Mesendoderm (in vitro differentiated cells): ENCODE results near the gene SMPDL3A.

Source experiments
- DNase-seq: peaks from one replicate; pipeline ENCODE4 v3.0.0; 2013
- H2AK5ac ChIP-seq: 2 replicates; pipeline ENCODE4 v1.6.1; 2013; ENCODE audit warnings: low read length, inconsistent platforms
- H2BK120ac ChIP-seq: 2 replicates; pipeline ENCODE4 v1.6.1; 2013; ENCODE audit warnings: low read depth, mild to moderate bottlenecking, low read length, moderate library complexity, mixed read lengths
- H2BK15ac ChIP-seq: replicated peaks from 2 replicates; pipeline ENCODE4 v1.6.1; 2013; ENCODE audit warnings: low read depth, mild to moderate bottlenecking, moderate library complexity
- H2BK5ac ChIP-seq: 2 replicates; pipeline ENCODE4 v1.6.1; 2013; ENCODE audit warnings: low read length, inconsistent platforms
- H3K18ac ChIP-seq: 2 replicates; pipeline ENCODE4 v1.6.1; 2013; ENCODE audit warnings: mild to moderate bottlenecking, low read length, mixed read lengths
- H3K23ac ChIP-seq: one replicate; pipeline ENCODE4 v1.6.1; 2013; ENCODE audit warnings: low read length
- H3K27ac ChIP-seq: 2 replicates; pipeline ENCODE4 v1.5.1; 2013; ENCODE audit warnings: low read depth, mild to moderate bottlenecking, inconsistent platforms, low read length, moderate library complexity
- H3K27me3 ChIP-seq: 2 replicates; pipeline ENCODE4 v1.6.1; 2013; ENCODE audit warnings: low read length, control low read depth, mild to moderate bottlenecking, inconsistent platforms; ENCODE audit not compliant: insufficient read depth, poor library complexity
- H3K36me3 ChIP-seq: 2 replicates; pipeline ENCODE4 v1.6.1; 2013; ENCODE audit warnings: low read length, inconsistent platforms; ENCODE audit not compliant: control insufficient read depth, insufficient read depth
- H3K4ac ChIP-seq: one replicate; pipeline ENCODE4 v1.6.1; 2013; ENCODE audit warnings: low read depth, mild to moderate bottlenecking, low read length, moderate library complexity
- H3K4me1 ChIP-seq: 2 replicates; pipeline ENCODE4 v1.6.1; 2013; ENCODE audit warnings: low read depth, low read length, inconsistent platforms; ENCODE audit not compliant: control insufficient read depth
- H3K4me2 ChIP-seq: 2 replicates; pipeline ENCODE4 v1.6.1; 2013; ENCODE audit warnings: low read length
- H3K4me3 ChIP-seq: 2 replicates; pipeline ENCODE4 v1.5.1; 2013; ENCODE audit warnings: mild to moderate bottlenecking, low read length
- H3K56ac ChIP-seq: one replicate; pipeline ENCODE4 v1.6.1; 2013; ENCODE audit warnings: low read length
- H3K79me1 ChIP-seq: 2 replicates; pipeline ENCODE4 v1.6.1; 2013; ENCODE audit warnings: low read length, inconsistent platforms
- H3K79me2 ChIP-seq: 2 replicates; pipeline ENCODE4 v1.6.1; 2013; ENCODE audit warnings: mild to moderate bottlenecking, low read length; ENCODE audit not compliant: control insufficient read depth, insufficient read depth
- H3K9ac ChIP-seq: 2 replicates; pipeline ENCODE4 v1.6.1; 2013; ENCODE audit warnings: low read length, inconsistent platforms
- H4K5ac ChIP-seq: one replicate; pipeline ENCODE4 v1.6.1; 2013; ENCODE audit warnings: low read length
- H4K8ac ChIP-seq: one replicate; pipeline ENCODE4 v1.6.1; 2013; ENCODE audit warnings: low read depth, mild to moderate bottlenecking, control low read depth, low read length, moderate library complexity
- WGBS: extraction: QIAGEN DNeasy Blood & Tissue Kit; methylation state at CpG from one replicate; pipeline ENCODE4 v1.1.7; 2013; ENCODE audit warnings: low lambda C conversion rate, missing lambda C conversion rate; ENCODE audit not compliant: insufficient coverage; ENCODE audit errors: extremely low coverage; 5-methylcytosine and 5-hydroxymethylcytosine counted together

Gene SMPDL3A

DNA sequence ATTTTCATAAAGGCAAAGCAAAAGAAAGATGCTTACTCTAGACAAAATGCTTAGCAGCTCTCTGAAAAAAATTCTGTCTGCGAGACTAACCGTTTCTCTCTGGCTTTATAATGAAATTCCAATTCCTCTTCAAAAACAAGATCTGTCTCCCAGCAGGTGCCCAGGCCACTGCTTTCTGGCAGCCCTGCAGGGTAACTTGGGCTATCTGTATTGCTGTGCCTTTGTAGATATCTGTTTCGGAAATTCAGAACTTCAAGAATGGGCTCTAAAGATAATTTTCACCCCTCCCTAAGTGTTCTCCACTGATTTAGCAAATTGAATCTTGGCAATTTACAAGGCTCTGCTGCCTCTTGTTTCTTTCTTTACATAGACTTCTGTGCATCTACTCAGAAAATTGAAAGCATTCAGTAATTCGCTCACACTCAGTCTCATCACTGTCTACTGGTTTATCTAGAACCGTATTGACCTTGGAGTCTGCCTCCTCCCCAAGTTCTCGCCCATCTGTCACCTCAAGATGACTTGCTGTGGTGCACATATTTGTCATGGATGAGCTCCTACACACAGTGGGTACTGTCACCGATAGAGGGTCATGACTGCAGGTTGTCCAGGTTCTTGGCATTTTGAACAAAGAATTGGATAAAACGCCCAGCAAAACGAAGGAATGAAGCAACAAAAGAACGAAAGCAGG, 35.9 kb upstream of the SMPDL3A start:
- no CpG with 5 or more reads among the region's 10 CpGs for WGBS
- DNase-seq, result no peak

GRCh38 chr6:122753688-122754056, 35.4 kb upstream of the SMPDL3A start:
- Histone ChIP-seq H3K23ac (no peak overlapping the region), H2AK5ac (no peak overlapping the region)
- WGBS, result no CpG with 5 or more reads among the region's 5 CpGs

More for the DNA sequence above, 35.9 kb upstream of the SMPDL3A start:
- Histone ChIP-seq H4K8ac (no peak overlapping the region), H3K79me2 (no peaks in the 10 kb centered on the region), H3K27ac (no peak overlapping the region), H2AK5ac (no peak overlapping the region), H3K27me3 (no peaks in the 10 kb centered on the region), H3K9ac (no peak overlapping the region), H3K4me2 (no peak overlapping the region), H3K18ac (no peak overlapping the region), H3K23ac (no peak overlapping the region), H4K5ac (no peak overlapping the region), H3K56ac (no peak overlapping the region), H3K79me1 (no peaks in the 10 kb centered on the region), H3K4me3 (no peak overlapping the region), H2BK15ac (no peak overlapping the region), H2BK120ac (no peak overlapping the region), H3K4me1 (no peaks in the 10 kb centered on the region), H3K4ac (no peak overlapping the region), H2BK5ac (no peak overlapping the region), H3K36me3 (no peaks in the 10 kb centered on the region)

GRCh38 chr6:122754191-122754731, 34.8 kb upstream of the SMPDL3A start:
- WGBS, result no CpG with 5 or more reads among the region's 5 CpGs
- Histone ChIP-seq H3K4ac (no peak overlapping the region), H3K27me3 (no peaks in the 10 kb centered on the region), H2BK15ac (no peak overlapping the region), H3K18ac (no peak overlapping the region), H3K79me2 (no peaks in the 10 kb centered on the region), H4K8ac (no peak overlapping the region), H2BK120ac (no peak overlapping the region), H3K23ac (no peak overlapping the region), H3K4me2 (no peak overlapping the region), H3K4me1 (no peaks in the 10 kb centered on the region), H4K5ac (no peak overlapping the region), H3K27ac (no peak overlapping the region), H2AK5ac (no peak overlapping the region), H3K36me3 (no peaks in the 10 kb centered on the region), H3K79me1 (no peaks in the 10 kb centered on the region), H2BK5ac (no peak overlapping the region), H3K9ac (no peak overlapping the region), H3K56ac (no peak overlapping the region), H3K4me3 (no peak overlapping the region)
- no peak for DNase-seq

More at GRCh38 chr6:122753688-122754056, 35.4 kb upstream of the SMPDL3A start:
- Histone ChIP-seq H2BK15ac (no peak overlapping the region), H3K27ac (no peak overlapping the region), H3K79me1 (no peaks in the 10 kb centered on the region), H2BK120ac (no peak overlapping the region), H4K8ac (no peak overlapping the region), H3K9ac (no peak overlapping the region), H4K5ac (no peak overlapping the region), H3K18ac (no peak overlapping the region), H3K4me2 (no peak overlapping the region), H3K4me1 (no peaks in the 10 kb centered on the region), H2BK5ac (no peak overlapping the region), H3K79me2 (no peaks in the 10 kb centered on the region), H3K56ac (no peak overlapping the region), H3K4ac (no peak overlapping the region), H3K4me3 (no peak overlapping the region), H3K27me3 (no peaks in the 10 kb centered on the region), H3K36me3 (no peaks in the 10 kb centered on the region)
- no peak for DNase-seq

- H4K5ac ChIP-seq, result no peak overlapping the region
- no peak overlapping the region for H3K9ac ChIP-seq
- H3K4ac ChIP-seq, result no peak overlapping the region
- no peak for DNase-seq
- H3K27me3 ChIP-seq, result no peaks in the 10 kb centered on the region
- no peak overlapping the region for H3K18ac ChIP-seq
- no peak overlapping the region for H2AK5ac ChIP-seq
- H3K79me1 ChIP-seq, result no peaks in the 10 kb centered on the region
- H3K79me2 ChIP-seq, result no peaks in the 10 kb centered on the region
- no peaks in the 10 kb centered on the region for H3K36me3 ChIP-seq
- WGBS, result no CpG with 5 or more reads among the region's 9 CpGs
- H2BK5ac ChIP-seq, result no peak overlapping the region
- H3K4me1 ChIP-seq, result no peaks in the 10 kb centered on the region
- H3K4me2 ChIP-seq, result no peak overlapping the region
- no peak overlapping the region for H3K27ac ChIP-seq
- H2BK120ac ChIP-seq, result no peak overlapping the region
- no peak overlapping the region for H3K23ac ChIP-seq
- H3K56ac ChIP-seq, result no peak overlapping the region
- no peak overlapping the region for H4K8ac ChIP-seq
- H3K4me3 ChIP-seq, result no peak overlapping the region
- no peak overlapping the region for H2BK15ac ChIP-seq
Measured at GRCh38 chr6:122755901-122756300, 33.2 kb upstream of the SMPDL3A start.

- Histone ChIP-seq H2AK5ac (no peak overlapping the region), H4K5ac (no peak overlapping the region), H2BK15ac (no peak overlapping the region), H3K27ac (no peak overlapping the region), H3K4me2 (no peak overlapping the region), H3K23ac (no peak overlapping the region), H3K27me3 (no peaks in the 10 kb centered on the region), H3K9ac (no peak overlapping the region), H3K56ac (no peak overlapping the region), H2BK120ac (no peak overlapping the region), H3K4me3 (no peak overlapping the region), H3K79me2 (no peaks in the 10 kb centered on the region), H3K4me1 (no peaks in the 10 kb centered on the region), H2BK5ac (no peak overlapping the region), H3K18ac (no peak overlapping the region), H3K36me3 (no peaks in the 10 kb centered on the region), H3K79me1 (no peaks in the 10 kb centered on the region), H3K4ac (no peak overlapping the region), H4K8ac (no peak overlapping the region)
- no peak for DNase-seq
- WGBS, result no CpG with 5 or more reads among the region's 1 CpG
Measured at GRCh38 chr6:122758927-122759334, 30.1 kb upstream of the SMPDL3A start.

DNA sequence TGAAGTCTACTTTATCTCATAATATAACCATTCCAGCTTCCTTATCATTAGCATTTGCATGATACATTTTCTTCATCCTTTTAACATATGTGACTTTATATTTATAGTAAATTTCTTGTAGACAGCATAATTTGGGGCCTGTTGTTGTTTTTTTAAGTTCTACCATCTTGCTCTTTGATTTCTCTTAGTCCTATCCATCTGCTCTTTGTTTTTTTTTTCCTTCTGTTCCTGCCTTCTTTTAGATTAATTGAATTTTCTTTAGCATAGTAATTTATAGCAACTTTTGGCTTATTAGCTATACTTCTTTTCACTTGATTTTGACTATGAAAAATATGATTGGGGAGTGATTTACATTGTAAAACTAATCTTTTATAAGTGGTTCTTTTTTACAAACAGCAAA, 28.7 kb upstream of the SMPDL3A start:
- H3K27ac ChIP-seq, result no peak overlapping the region
- no peak overlapping the region for H4K5ac ChIP-seq
- H4K8ac ChIP-seq, result no peak overlapping the region
- H3K18ac ChIP-seq, result no peak overlapping the region
- no peak overlapping the region for H3K4me3 ChIP-seq
- no peaks in the 10 kb centered on the region for H3K36me3 ChIP-seq
- no peak overlapping the region for H2BK5ac ChIP-seq
- H2AK5ac ChIP-seq, result no peak overlapping the region
- no peak overlapping the region for H3K9ac ChIP-seq
- no peak for DNase-seq
- H3K27me3 ChIP-seq, result no peaks in the 10 kb centered on the region
- no peaks in the 10 kb centered on the region for H3K79me2 ChIP-seq
- no peak overlapping the region for H2BK120ac ChIP-seq
- no peaks in the 10 kb centered on the region for H3K4me1 ChIP-seq
- H3K23ac ChIP-seq, result no peak overlapping the region
- H3K4ac ChIP-seq, result no peak overlapping the region
- H3K4me2 ChIP-seq, result no peak overlapping the region
- H2BK15ac ChIP-seq, result no peak overlapping the region
- H3K56ac ChIP-seq, result no peak overlapping the region
- no peaks in the 10 kb centered on the region for H3K79me1 ChIP-seq
